H1 (cell line): ENCODE results near the gene SLC28A1.

ENCODE experiments used
- BCL11A ChIP-seq, 2 experiments: IDR thresholded peaks; one replicate each; pipeline ENCODE4 v1.6.1; 2011; ENCODE audit warnings: low read depth in 2 of 2, low read length in 2 of 2, mild to moderate bottlenecking in 2 of 2
- CHD1 ChIP-seq: IDR thresholded peaks from 2 replicates; pipeline ENCODE4 v1.6.1; 2012; ENCODE audit warnings: low read depth, low read length, improper control_type of control experiment
- CTCF ChIP-seq, 3 experiments: IDR thresholded peaks; 1 replicate in 2 of 3; 2 replicates in 1 of 3; pipeline versions ENCODE4 v1.5.1 to v1.6.1; 2011; ENCODE audit warnings: low read length in 3 of 3, mild to moderate bottlenecking in 3 of 3, inconsistent platforms in 2 of 3, low read depth in 1 of 3, moderate library complexity in 1 of 3; ENCODE audit not compliant: insufficient read depth in 1 of 3; ENCODE audit errors: control extremely low read depth in 1 of 3
- GABPA ChIP-seq: IDR thresholded peaks from 2 replicates; pipeline ENCODE4 v1.6.1; 2011; ENCODE audit warnings: mild to moderate bottlenecking, low read length, moderate library complexity, borderline replicate concordance; ENCODE audit not compliant: insufficient read depth
- HDAC6 ChIP-seq: IDR thresholded peaks from one replicate; pipeline ENCODE4 v1.7.1; 2012; ENCODE audit warnings: low read depth, mild to moderate bottlenecking, inconsistent platforms, low read length, moderate library complexity
- KDM5A ChIP-seq: fragments of 200-600 bp; IDR thresholded peaks from 2 replicates; pipeline ENCODE4 v1.7.1; 2012; ENCODE audit warnings: mild to moderate bottlenecking, low read length, inconsistent platforms, mixed read lengths
- PHF8 ChIP-seq: fragments of 200-600 bp; sonication (generic); conservative IDR thresholded peaks from 2 replicates; pipeline ENCODE4 v1.7.1; 2012; ENCODE audit warnings: low read depth, mild to moderate bottlenecking, inconsistent platforms, low read length, moderate library complexity
- POLR2A ChIP-seq, 2 experiments: IDR thresholded peaks; 1 replicate in 1 of 2; 2 replicates in 1 of 2; pipeline ENCODE4 v1.6.1; 2011; ENCODE audit warnings: low read depth in 2 of 2, low read length in 2 of 2, mild to moderate bottlenecking in 2 of 2; ENCODE audit errors: control extremely low read depth in 1 of 2
- SAP30 ChIP-seq: fragments of 300-600 bp; sonication (generic); IDR thresholded peaks from 2 replicates; pipeline ENCODE4 v1.7.1; 2012; ENCODE audit warnings: low read length, moderate library complexity, mild to moderate bottlenecking, inconsistent platforms; ENCODE audit not compliant: insufficient read depth, insufficient replicate concordance

- TF ChIP-seq CTCF (IDR thresholded peaks at IDR 0.05; ENCODE audit: control extremely low read depth in 1 of 3, insufficient read depth in 1 of 3, low read depth in 1 of 3, low read length in 3 of 3) (no peak), BCL11A (IDR thresholded peaks at IDR 0.05; ENCODE audit: low read depth in 2 of 2, low read length in 2 of 2) (no peak), GABPA (no peak), KDM5A (no peak), PHF8 (no peak), SAP30 (no peak), CHD1 (no peak), POLR2A (IDR thresholded peaks at IDR 0.05; ENCODE audit: control extremely low read depth in 1 of 2, low read depth in 2 of 2, low read length in 2 of 2) (no peak), HDAC6 (no peak)
These were observed 31.1 kb downstream of the SLC28A1 start for GRCh38 chr15:84915606-84915958.
